Activated CD4-positive, alpha-beta memory T cell treated with anti-CD3 and anti-CD28 coated beads, Interleukin-2, amount 10 ng/mL, durations not matched to agents 7 days and 5 days (primary cell): ENCODE measurements around the gene GRIK2. TPM values are rescaled to one million over a fixed set of nuclear protein-coding genes. Genes with fewer than 3 reads are reported as not detected.

ENCODE experiments used
- CTCF ChIA-PET: fragments of 350-600 bp; sonication (Branson Sonifier 250); formaldehyde crosslinking; loops from one replicate; lab custom pipeline; 2021; ENCODE audit warnings: antibody characterized with exemption, inconsistent platforms; lab: Charles Lee
- POLR2A ChIA-PET: fragments of 350-600 bp; sonication (Branson Sonifier 250); formaldehyde crosslinking; loops from one replicate; lab custom pipeline; 2021; ENCODE audit warnings: antibody characterized with exemption; lab: Charles Lee
- DNase-seq: peaks from one replicate; pipeline ENCODE4 v3.0.0-alpha.2; 2020
- H3K27ac Mint-ChIP-seq: one replicate; pipeline ENCODE4 v1.8.0; 2021; ENCODE audit warnings: mild to moderate bottlenecking, mixed read lengths
- H3K27me3 Mint-ChIP-seq: one replicate; pipeline ENCODE4 v1.8.0; 2021; ENCODE audit warnings: mixed read lengths
- H3K36me3 Mint-ChIP-seq: one replicate; pipeline ENCODE4 v1.8.0; 2021; ENCODE audit warnings: low read depth, mixed read lengths
- H3K4me1 Mint-ChIP-seq: one replicate; pipeline ENCODE4 v1.8.0; 2021; ENCODE audit warnings: mixed read lengths
- H3K4me3 Mint-ChIP-seq: one replicate; pipeline ENCODE4 v1.8.0; 2021; ENCODE audit warnings: mild to moderate bottlenecking, mixed read lengths
- H3K9me3 Mint-ChIP-seq: one replicate; pipeline ENCODE4 v1.8.0; 2021; ENCODE audit warnings: mixed read lengths
- total RNA-seq, 2 experiments: library from RNA; stranded (reverse); gene quantifications; one replicate each; pipeline ENCODE4 v1.2.3, GENCODE V29; 2021

The GRIK2 gene
- total RNA-seq, 2 experiments from 2014 or later = not detected

DNA sequence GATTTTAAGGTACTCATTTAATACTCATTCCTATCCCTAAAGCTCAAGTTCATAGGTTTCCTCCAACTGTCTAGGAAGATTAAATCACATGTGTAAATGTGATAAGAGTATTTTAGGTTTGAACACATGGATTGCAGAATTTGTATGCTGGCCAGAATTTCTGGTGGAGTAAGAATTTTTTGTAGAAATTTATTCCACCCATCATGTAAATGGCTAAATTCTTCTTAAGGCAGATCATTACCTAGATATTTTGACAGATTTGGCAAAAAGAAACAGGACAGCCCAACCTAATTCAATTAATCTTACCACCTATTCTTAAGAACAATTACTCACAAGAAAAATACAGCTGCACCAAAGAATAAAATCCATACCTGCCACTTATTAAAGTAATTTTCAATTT lies 261.6 kb downstream of the GRIK2 start:
- no peak for DNase-seq
- Mint-ChIP-seq H3K27me3 (no peaks in the 10 kb centered on the region), H3K27ac (no peak overlapping the region), H3K36me3 (no peaks in the 10 kb centered on the region), H3K9me3 (peaks cover 4% of the 10 kb centered on the region), H3K4me1 (no peaks in the 10 kb centered on the region), H3K4me3 (no peak overlapping the region)
- ChIA-PET CTCF (no interaction called here), POLR2A (no interaction called here)

DNA sequence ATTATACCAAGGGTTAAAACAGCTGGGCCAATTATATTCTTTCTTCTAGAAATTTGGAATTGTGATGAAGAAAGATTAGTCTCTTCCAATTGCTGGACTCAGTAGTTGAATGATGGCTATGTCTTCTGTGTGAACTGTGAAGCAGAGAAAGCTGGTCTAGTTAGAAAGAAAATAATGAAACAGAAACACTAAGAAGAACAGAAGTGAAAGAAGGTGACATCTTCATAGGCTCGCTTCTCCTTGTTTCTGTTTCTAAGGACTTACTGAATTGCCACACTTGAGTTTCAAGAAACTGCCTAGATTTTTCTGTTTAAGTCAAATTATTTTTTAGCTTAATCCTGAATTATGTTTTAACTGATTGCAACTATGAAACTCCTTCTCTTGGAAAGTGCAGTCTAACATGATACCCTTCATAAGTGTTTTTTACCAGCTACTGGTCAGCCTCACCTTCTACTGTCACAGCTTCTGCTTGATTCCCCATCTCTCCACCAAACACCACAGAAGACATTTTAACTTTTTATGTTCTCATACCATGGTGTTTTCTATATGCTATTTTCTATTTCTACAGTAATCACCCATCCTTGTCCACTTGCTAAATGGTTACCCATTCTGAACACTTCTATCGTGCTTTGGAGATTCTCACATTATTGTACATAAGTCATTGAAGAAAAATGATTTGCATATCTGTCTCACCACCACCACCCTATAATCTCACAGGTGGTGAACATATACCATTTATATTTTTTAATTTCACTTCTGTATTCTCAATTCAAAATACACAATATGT lies 268.8 kb downstream of the GRIK2 start:
- Mint-ChIP-seq H3K36me3 (no peaks in the 10 kb centered on the region), H3K9me3 (peaks cover 10% of the 10 kb centered on the region), H3K27ac (no peak overlapping the region), H3K4me1 (no peaks in the 10 kb centered on the region), H3K4me3 (no peak overlapping the region), H3K27me3 (no peaks in the 10 kb centered on the region)
- ChIA-PET CTCF (no interaction called here), POLR2A (no interaction called here)
- no peak for DNase-seq

DNA sequence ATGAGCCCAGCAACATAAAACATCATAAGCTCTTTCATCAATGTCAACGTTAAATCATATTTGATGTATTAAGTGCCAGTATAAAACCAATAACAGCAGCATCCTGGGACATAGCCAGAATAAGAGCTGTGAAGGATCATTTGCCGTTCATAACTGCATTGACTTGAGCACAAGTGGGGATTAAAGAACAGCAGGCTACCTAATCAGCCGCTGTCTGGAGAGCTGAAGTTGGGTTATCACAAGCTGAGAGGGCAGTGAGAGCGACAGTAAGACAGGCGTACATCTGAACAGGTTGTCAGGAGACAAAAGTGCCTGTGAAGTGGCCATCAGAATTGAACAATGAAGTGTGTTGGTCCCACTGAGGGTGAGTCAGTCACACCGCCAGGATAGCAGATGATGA lies 269.6 kb downstream of the GRIK2 start:
- no peak for DNase-seq
- Mint-ChIP-seq H3K9me3 (peaks cover 10% of the 10 kb centered on the region), H3K27ac (no peak overlapping the region), H3K4me3 (no peak overlapping the region), H3K4me1 (no peaks in the 10 kb centered on the region), H3K27me3 (no peaks in the 10 kb centered on the region), H3K36me3 (no peaks in the 10 kb centered on the region)
- ChIA-PET CTCF (no interaction called here), POLR2A (no interaction called here)

DNA sequence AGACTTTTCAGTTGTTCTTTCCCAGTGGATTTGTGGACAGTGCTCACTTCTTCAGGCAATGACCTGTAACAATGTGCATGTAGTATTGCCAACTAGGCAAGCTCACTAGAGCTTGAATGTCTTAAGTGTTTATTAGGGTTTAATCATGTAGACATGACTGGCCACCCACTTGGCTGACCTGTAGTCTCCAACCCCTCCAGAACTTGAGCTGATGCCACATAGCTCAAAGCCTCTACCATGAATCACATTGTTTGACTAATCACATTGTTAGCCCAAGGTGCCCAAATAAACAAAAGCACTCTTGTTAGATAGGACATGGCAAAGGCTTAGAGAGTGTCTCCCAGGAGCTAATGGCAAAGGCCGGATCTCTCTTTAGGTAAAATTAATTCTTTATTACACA lies 272.7 kb downstream of the GRIK2 start:
- no peak overlapping the region for H3K27ac Mint-ChIP-seq
- H3K36me3 Mint-ChIP-seq = no peaks in the 10 kb centered on the region
- ChIA-PET CTCF (no interaction called here), POLR2A (no interaction called here)
- peaks cover 8% of the 10 kb centered on the region for H3K9me3 Mint-ChIP-seq
- H3K4me1 Mint-ChIP-seq = no peaks in the 10 kb centered on the region
- no peak overlapping the region for H3K4me3 Mint-ChIP-seq
- no peaks in the 10 kb centered on the region for H3K27me3 Mint-ChIP-seq
- DNase-seq = no peak

DNA sequence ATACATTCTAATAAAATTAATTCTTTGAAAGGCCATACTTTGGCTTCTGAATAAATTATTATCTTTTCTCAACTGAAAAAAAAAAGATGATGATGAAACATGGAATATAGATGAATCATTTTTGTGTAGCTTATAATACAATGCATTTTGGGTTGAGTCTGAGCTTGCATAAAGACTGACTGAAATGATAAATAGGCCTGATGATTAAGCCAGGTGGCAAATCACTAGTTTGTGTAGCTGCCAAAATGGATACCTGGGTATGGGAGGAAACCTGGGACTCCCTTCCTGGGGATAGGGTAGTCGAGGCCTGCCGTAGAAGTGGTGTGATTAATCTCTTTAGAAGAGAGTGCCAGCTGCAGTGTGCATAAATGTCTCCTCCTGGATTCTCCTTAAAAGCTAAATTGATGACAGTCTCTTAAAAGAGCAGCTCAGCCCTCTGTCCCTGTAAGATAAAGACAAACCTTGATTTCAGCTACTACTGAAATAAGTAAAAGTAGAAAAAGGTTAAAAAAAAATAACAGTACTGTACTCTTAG lies 275.1 kb downstream of the GRIK2 start:
- ChIA-PET CTCF (no interaction called here), POLR2A (no interaction called here)
- H3K9me3 Mint-ChIP-seq = peaks cover 6% of the 10 kb centered on the region
- H3K36me3 Mint-ChIP-seq = no peaks in the 10 kb centered on the region
- H3K4me3 Mint-ChIP-seq = no peak overlapping the region
- H3K4me1 Mint-ChIP-seq = no peaks in the 10 kb centered on the region
- H3K27me3 Mint-ChIP-seq = no peaks in the 10 kb centered on the region
- no peak for DNase-seq
- no peak overlapping the region for H3K27ac Mint-ChIP-seq

DNA sequence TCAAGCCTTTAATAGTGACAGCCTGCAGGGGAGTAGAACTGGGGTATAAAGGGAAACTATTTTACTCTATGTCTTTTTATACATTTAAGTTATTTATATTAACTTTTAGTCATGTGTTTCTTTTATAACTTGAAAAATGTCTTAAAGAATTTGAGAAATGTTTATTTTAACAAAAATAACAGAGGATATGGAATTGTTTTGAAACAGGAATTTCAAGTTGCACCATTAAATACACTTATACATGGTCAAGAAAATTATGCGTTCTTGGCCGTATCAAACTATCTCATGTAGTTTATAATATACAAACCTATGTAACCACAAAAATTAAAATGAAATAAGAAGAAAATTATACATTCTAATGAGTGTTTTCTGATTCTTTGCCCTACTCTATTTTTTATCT lies 282.7 kb downstream of the GRIK2 start:
- H3K27ac Mint-ChIP-seq = no peak overlapping the region
- no peaks in the 10 kb centered on the region for H3K4me1 Mint-ChIP-seq
- CTCF ChIA-PET = no interaction called here

DNA sequence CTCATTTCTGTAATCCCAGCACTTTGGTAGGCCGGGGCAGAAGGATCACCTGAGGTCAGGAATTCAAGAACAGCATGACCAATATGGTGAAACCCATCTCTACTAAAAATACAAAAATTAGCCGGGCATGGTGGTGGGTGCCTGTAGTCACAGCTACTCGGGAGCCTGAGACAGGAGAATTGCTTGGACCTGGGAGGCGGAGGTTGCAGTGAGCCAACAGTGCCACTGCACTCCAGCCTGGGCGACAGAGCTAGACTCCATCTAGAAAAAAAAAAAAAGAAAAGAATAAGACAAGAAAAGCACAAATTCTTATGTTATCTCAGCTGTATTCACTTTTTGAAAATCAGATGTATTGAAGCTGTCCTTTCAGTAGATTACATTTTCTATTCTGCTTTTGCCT lies 289.4 kb downstream of the GRIK2 start:
- H3K4me3 Mint-ChIP-seq = no peak overlapping the region
- no peak overlapping the region for H3K27ac Mint-ChIP-seq
- no peak for DNase-seq
- CTCF ChIA-PET = no interaction called here
- H3K36me3 Mint-ChIP-seq = no peaks in the 10 kb centered on the region
- no peaks in the 10 kb centered on the region for H3K27me3 Mint-ChIP-seq
- no peaks in the 10 kb centered on the region for H3K9me3 Mint-ChIP-seq
- no peaks in the 10 kb centered on the region for H3K4me1 Mint-ChIP-seq
- POLR2A ChIA-PET = no interaction called here

More for the DNA sequence above, 282.7 kb downstream of the GRIK2 start:
- H3K36me3 Mint-ChIP-seq = no peaks in the 10 kb centered on the region
- DNase-seq = no peak
- no peaks in the 10 kb centered on the region for H3K27me3 Mint-ChIP-seq
- no peaks in the 10 kb centered on the region for H3K9me3 Mint-ChIP-seq
- H3K4me3 Mint-ChIP-seq = no peak overlapping the region
- POLR2A ChIA-PET = no interaction called here

DNA sequence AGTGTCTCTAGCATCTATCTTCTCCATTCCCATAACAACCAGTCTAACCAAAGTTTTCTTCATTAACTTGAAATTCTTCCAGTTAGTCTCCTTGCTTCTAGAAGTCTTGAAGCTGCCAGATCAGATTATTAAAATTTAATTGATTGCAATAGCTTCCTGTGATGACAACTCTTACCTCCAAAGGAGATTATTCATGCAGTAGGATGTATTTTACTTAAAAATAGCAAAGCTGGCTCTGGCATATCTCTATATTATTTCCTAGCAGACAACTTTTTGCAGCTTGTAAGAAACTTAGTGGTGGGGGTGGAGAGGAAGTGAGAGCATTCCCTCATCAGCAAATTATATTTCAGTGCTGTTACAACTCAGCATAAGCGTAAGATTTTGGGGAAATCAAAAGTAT lies 290.4 kb downstream of the GRIK2 start:
- no peak overlapping the region for H3K27ac Mint-ChIP-seq
- ChIA-PET POLR2A (no interaction called here), CTCF (no interaction called here)
- no peaks in the 10 kb centered on the region for H3K36me3 Mint-ChIP-seq
- no peaks in the 10 kb centered on the region for H3K4me1 Mint-ChIP-seq
- H3K27me3 Mint-ChIP-seq = no peaks in the 10 kb centered on the region
- no peak for DNase-seq
- no peaks in the 10 kb centered on the region for H3K9me3 Mint-ChIP-seq
- no peak overlapping the region for H3K4me3 Mint-ChIP-seq

DNA sequence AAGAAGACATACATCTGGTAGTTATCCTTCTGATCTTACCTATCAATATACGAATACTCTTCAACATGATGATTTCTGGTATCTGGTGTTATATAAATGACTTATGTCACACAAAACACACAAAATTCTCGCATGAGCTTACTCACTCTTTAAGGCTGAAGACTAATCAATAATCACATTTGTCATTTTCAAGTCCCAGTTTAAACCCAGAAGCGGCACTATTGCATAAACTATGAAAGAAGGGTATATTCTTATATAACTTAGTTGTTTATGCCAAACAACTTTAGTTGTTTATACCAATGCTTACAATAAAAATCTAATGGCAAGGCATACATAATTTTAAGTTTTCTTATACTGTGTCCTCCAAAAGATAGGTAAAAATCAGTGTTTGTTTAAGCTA lies 293.1 kb downstream of the GRIK2 start:
- no peaks in the 10 kb centered on the region for H3K36me3 Mint-ChIP-seq
- no peak for DNase-seq
- ChIA-PET POLR2A (no interaction called here), CTCF (no interaction called here)
- H3K9me3 Mint-ChIP-seq = no peaks in the 10 kb centered on the region
- H3K4me3 Mint-ChIP-seq = no peak overlapping the region
- no peaks in the 10 kb centered on the region for H3K27me3 Mint-ChIP-seq
- no peak overlapping the region for H3K27ac Mint-ChIP-seq
- no peaks in the 10 kb centered on the region for H3K4me1 Mint-ChIP-seq

DNA sequence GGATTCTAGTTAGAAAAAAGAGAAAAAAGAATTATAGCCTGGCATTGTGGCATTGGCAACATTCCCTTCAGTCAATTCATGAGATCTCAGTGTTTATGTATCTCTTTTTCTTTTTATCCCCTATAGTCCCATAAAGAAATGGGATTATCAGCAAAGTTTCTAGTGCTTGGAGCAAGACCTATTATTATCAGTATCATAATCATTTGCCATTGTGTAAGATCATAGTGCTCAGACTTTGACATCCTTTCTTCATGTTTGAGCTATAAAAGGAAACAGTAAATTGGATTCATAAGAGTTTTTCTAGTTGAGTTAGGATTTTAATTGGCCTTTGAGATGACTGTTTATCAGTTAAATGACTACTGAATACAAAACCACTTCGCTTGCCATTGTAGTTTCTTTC lies 295.6 kb downstream of the GRIK2 start:
- Mint-ChIP-seq H3K27me3 (no peaks in the 10 kb centered on the region), H3K4me1 (no peaks in the 10 kb centered on the region), H3K27ac (no peak overlapping the region), H3K4me3 (no peak overlapping the region), H3K36me3 (no peaks in the 10 kb centered on the region), H3K9me3 (no peaks in the 10 kb centered on the region)
- ChIA-PET POLR2A (no interaction called here), CTCF (no interaction called here)
- no peak for DNase-seq

DNA sequence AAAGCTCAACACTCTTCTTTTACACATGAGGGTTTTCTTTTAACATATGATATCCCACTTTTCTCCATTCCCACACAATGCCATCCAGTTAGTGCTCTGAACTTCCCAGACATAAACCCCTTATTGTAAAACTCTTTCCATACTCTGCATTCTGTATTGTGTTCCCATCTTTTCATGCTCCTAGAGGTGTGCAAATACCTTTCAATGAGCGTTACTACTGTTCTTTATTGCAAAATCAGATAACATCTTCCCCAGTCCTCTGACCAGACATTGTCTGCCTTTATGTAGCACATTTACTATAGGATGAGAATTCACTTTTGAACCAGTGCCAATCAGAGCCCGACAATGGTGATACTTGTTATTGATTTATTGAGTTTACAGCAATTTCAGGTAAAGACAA lies 296.2 kb downstream of the GRIK2 start:
- Mint-ChIP-seq H3K36me3 (no peaks in the 10 kb centered on the region), H3K9me3 (no peaks in the 10 kb centered on the region), H3K27me3 (no peaks in the 10 kb centered on the region), H3K27ac (no peak overlapping the region), H3K4me1 (no peaks in the 10 kb centered on the region), H3K4me3 (no peak overlapping the region)
- POLR2A ChIA-PET = no interaction called here
- DNase-seq = no peak
- CTCF ChIA-PET = no interaction called here

DNA sequence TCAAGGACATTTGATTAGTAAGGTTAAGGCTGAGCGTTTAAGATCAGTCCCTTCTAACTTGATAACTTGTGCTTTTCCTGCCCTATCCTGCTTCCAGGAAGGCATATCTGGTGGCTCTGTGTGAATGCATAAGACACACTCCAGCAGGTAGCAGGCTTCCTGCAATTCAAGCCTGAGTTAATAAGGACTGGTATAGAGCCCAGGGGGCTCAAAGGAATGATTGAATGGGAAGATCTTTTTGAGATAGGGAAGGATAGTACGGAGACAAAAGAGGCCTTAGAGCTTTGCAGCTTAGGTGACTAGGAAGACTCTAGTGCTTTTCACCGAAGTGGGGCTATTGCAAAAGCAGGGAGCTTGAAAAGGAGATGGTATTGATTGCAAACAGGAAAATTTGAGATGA lies 307.1 kb downstream of the GRIK2 start:
- POLR2A ChIA-PET = no interaction called here
- no peak overlapping the region for H3K27ac Mint-ChIP-seq
- no peaks in the 10 kb centered on the region for H3K4me1 Mint-ChIP-seq
- CTCF ChIA-PET = interaction anchor here (0.6 kb wide), 1 partner anchor 1843 kb away, joined by 3 read pairs; no protein-coding TSS in a partner anchor
- H3K9me3 Mint-ChIP-seq = no peaks in the 10 kb centered on the region
- no peaks in the 10 kb centered on the region for H3K27me3 Mint-ChIP-seq
- no peaks in the 10 kb centered on the region for H3K36me3 Mint-ChIP-seq
- no peak overlapping the region for H3K4me3 Mint-ChIP-seq
- no peak for DNase-seq

DNA sequence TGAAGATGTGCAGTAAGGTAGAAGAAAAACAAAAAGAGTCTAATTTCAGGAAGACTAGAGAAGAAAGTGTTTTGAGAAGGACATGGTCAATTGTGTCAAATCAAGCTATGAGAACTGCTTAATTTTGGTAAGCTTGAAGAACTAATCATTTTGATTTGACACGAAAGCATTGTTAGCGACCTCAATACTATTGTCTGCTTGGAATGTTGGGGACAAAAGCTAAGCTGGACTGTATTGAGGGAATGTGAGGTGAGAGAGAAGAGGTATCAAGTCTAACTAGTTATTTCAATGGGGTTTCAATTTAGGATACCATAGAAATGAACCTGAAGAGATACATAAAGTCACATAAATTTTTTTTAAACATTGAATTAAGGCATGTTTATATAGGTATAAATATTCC lies 309.8 kb downstream of the GRIK2 start:
- POLR2A ChIA-PET = no interaction called here
- Mint-ChIP-seq H3K4me3 (no peak overlapping the region), H3K4me1 (no peaks in the 10 kb centered on the region), H3K9me3 (no peaks in the 10 kb centered on the region), H3K27ac (no peak overlapping the region), H3K36me3 (no peaks in the 10 kb centered on the region), H3K27me3 (no peaks in the 10 kb centered on the region)
- CTCF ChIA-PET = no interaction called here
- no peak for DNase-seq

DNA sequence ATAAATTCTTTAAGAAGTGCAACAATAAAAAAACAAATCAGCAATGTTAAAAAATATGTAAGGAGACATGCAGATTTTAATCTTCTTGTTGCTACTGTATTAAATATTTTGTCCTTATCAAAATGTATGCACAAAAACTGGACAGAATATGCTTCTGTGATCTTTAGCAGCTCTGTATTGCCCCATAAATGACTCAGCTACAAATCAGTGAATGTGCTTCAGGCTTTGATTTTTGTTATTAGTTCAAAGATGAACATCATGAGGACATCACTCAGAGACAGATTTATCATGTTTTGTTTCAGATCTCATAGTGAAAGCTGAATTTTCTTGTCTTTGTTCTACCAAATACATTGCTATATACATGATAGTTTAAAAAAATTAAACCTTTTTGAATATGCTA lies 312.4 kb downstream of the GRIK2 start:
- Mint-ChIP-seq H3K4me3 (no peak overlapping the region), H3K27ac (no peak overlapping the region), H3K4me1 (no peaks in the 10 kb centered on the region), H3K9me3 (no peaks in the 10 kb centered on the region), H3K36me3 (no peaks in the 10 kb centered on the region), H3K27me3 (no peaks in the 10 kb centered on the region)
- no peak for DNase-seq
- CTCF ChIA-PET = no interaction called here
- POLR2A ChIA-PET = no interaction called here
